Activated T-helper 2 cell treated with anti-CD3 and anti-CD28 coated beads, Interferon-gamma antibody, Interleukin-2, Interleukin-4, amounts not matched to agents 10 μg/mL and 5 μg/mL and 100 μg/mL, durations not matched to agents 14 hours and 24 hours and 36 hours (primary cell): ENCODE measurements around the gene ASIC2. TPM values are rescaled to one million over a fixed set of nuclear protein-coding genes. Genes with fewer than 3 reads are reported as not detected.
"Not testable (repeated sequence)": the region's sequence is repeated elsewhere in the genome, so short reads cannot be mapped to it uniquely, and the experiment has no call there.

Experiments used
- DNase-seq: peaks from one replicate; pipeline ENCODE4 v3.0.0; 2021; ENCODE audit warnings: low spot score
- H3K27ac Mint-ChIP-seq: one replicate; pipeline ENCODE4 v1.8.0; 2021; ENCODE audit warnings: mixed read lengths
- H3K27me3 Mint-ChIP-seq: one replicate; pipeline ENCODE4 v1.8.0; 2021; ENCODE audit warnings: low read depth, mixed read lengths
- H3K36me3 Mint-ChIP-seq: one replicate; pipeline ENCODE4 v1.8.0; 2021; ENCODE audit warnings: low read depth, mixed read lengths
- H3K4me1 Mint-ChIP-seq: one replicate; pipeline ENCODE4 v1.8.0; 2021; ENCODE audit warnings: low read depth, mixed read lengths
- H3K4me3 Mint-ChIP-seq: one replicate; pipeline ENCODE4 v1.8.0; 2021; ENCODE audit warnings: low read depth, mild to moderate bottlenecking, moderate library complexity, mixed read lengths
- H3K9me3 Mint-ChIP-seq: one replicate; pipeline ENCODE4 v1.8.0; 2021; ENCODE audit warnings: mixed read lengths
- intact Hi-C: fragments of 100-400 bp; cut with micrococcal nuclease; formaldehyde crosslinking; loops from one replicate; pipeline ENCODE4 v1.15.1; 2023
- total RNA-seq: library from RNA; stranded (reverse); gene quantifications from 2 replicates; pipeline ENCODE4 v1.2.3, GENCODE V29; 2022

The ASIC2 gene
- total RNA-seq, 1 donor from 2014 or later = not detected

- peaks cover 4% of the 10 kb centered on the region for H3K9me3 Mint-ChIP-seq
- no peak for DNase-seq
- peaks cover 24% of the 10 kb centered on the region for H3K4me1 Mint-ChIP-seq
- no peak overlapping the region for H3K4me3 Mint-ChIP-seq
- H3K36me3 Mint-ChIP-seq = peaks cover 4% of the 10 kb centered on the region
- peaks cover 11% of the 10 kb centered on the region for H3K27me3 Mint-ChIP-seq
- no peak overlapping the region for H3K27ac Mint-ChIP-seq
- intact Hi-C loops = loop anchor here (5.0 kb wide), 1 partner anchor 93 kb away; the partner anchor contains the start of gene MYO1D
Measured at GRCh38 chr17:32970281-32970680, 322.8 kb downstream of the ASIC2 start.

- H3K27ac Mint-ChIP-seq, intact Hi-C loops: not testable (repeated sequence)
Measured at GRCh38 chr17:32969231-32969630, 323.9 kb downstream of the ASIC2 start.

GRCh38 chr17:32964541-32964940, 328.6 kb downstream of the ASIC2 start:
- Mint-ChIP-seq H3K4me1 (peaks cover 14% of the 10 kb centered on the region), H3K27ac (no peak overlapping the region), H3K36me3 (no peaks in the 10 kb centered on the region), H3K27me3 (peaks cover 17% of the 10 kb centered on the region), H3K9me3 (peaks cover 4% of the 10 kb centered on the region), H3K4me3 (no peak overlapping the region)
- DNase-seq = no peak
- intact Hi-C loops = loop anchor here (5.0 kb wide), 1 partner anchor 33 kb away; no protein-coding TSS in a partner anchor

More at GRCh38 chr17:32969231-32969630, 323.9 kb downstream of the ASIC2 start:
- not testable (repeated sequence) for DNase-seq, H3K4me3 Mint-ChIP-seq, H3K9me3 Mint-ChIP-seq, H3K36me3 Mint-ChIP-seq
- peaks cover 11% of the 10 kb centered on the region for H3K27me3 Mint-ChIP-seq
- H3K4me1 Mint-ChIP-seq = peaks cover 21% of the 10 kb centered on the region
